ENCODE results near the gene PMP22. TPM values are rescaled to one million over a fixed set of nuclear protein-coding genes. Genes with fewer than 3 reads are reported as not detected.
"Not testable (repeated sequence)": the region's sequence is repeated elsewhere in the genome, so short reads cannot be mapped to it uniquely, and the experiment has no call there.

The PMP22 gene
- total RNA-seq, 1 donor, result 2.4 TPM

DNA sequence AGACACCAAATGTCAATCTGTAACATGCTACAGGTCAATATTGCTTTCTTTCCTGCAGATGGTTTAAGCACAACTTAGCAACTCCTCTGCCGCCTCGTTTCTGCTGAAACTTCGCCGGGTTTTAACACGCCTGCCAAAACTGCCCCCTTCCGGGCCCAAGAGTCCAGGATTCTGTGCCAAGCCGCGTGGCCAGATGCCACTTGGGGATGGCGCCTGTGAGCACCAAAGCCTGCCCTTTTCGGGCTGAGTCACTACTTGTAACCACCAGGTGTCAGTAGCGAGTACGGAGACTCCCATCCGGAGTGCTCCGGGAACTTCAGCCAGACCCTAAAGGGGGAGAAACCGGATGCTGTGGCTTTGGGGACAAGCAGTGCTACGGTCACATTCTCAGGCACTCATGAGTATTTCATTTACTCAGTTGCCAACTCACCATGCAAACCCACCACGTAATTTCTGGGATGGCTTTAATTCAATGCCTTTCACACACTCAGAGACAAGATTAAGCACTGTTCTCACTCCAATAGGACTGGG lies 7.8 kb downstream of the PMP22 start:
- peak; percentile 22 to 74 (median 67) for DNase-seq (ENCODE audit: low read depth in 2 of 3, low spot score in 2 of 3)

DNA sequence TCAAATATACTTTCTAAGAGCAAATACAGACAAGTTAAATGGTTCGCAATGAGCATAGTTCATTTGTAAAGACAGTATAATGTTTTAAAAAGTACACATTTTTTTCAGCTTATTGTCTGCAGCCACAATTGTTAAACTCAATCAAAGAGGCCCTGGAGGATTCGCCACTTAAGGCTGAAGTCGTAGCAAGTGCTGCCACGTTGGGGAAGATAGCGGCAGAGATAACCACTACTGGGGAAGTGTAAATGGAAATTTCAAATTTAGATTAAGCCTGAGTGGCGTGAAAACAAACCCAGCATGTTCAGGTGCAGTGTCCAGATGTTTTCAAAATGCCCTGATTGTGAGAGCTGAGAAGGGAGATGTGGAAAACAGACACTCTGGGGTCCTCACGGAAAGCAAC lies 8.4 kb downstream of the PMP22 start:
- no peak for DNase-seq (ENCODE audit: low read depth in 2 of 3, low spot score in 2 of 3)

DNA sequence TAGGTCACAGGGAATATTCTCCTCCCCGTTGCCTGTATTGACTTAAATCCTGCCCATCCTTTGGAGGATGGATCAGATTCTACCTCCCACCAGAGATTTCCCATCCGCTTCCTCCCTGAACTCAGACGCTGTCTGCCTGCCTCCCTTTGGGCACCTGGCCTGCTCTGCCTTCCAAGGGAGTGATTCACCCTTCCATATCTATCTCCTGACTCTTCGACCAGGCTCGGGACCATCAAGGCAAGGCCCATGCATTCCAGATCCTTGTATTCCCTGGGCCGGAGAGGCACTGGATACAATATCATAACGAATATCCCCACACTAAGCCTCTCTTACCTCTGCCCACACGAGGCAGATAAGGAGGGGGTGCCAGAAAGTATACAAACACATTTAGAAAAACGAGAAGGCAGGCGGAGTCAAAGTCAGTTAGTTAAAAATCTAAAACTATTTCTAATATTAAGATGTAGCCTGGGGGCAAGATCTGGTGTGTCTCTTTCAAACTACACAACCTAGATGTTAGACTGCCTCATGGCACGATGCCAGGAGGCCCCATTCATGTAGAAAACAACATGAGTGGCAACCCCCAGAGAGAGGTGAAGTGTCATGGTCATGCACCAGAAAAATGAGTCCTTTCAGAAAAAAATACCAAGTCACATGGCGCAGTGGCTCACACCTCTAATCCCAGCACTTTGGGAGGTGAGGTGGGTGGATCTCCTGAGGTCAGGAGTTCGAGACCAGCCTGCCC lies 9.2 kb downstream of the PMP22 start:
- DNase-seq (ENCODE audit: low read depth in 2 of 3, low spot score in 2 of 3), result no peak

DNA sequence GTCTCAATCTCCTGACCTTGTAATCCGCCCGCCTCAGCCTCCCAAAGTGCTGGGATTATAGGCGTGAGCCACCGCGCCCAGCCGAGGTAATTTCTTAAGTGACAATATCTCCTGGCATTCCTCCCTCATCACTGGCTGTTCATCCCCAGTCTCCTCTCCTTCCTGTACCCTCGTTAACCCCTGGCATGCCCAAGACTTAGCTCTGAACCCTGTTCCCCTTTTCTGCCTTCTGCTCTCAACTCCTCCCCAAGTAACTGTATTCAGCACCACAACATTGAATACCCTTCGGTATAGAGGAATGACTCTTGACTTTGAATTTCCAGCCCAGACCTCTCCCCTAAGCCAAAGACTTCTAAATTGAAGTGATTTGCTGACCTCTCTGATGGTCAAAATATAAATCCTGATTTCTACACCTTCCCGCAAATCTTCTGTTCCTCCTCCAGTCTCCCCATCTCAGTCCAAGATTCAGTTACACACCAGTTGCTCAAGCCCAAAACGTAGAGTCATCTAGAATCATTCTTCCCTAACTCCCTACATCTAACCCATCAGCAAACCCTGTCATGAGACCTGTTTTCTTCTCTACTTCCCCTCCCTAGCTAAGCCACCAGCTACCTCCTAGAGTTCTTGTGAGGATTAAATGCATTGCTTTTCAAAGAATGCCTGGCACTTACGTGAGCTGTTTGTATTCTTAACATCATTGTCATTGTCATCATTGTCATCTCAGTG lies 14.8 kb downstream of the PMP22 start:
- no peak for DNase-seq (ENCODE audit: low read depth in 2 of 3, low spot score in 2 of 3)

DNA sequence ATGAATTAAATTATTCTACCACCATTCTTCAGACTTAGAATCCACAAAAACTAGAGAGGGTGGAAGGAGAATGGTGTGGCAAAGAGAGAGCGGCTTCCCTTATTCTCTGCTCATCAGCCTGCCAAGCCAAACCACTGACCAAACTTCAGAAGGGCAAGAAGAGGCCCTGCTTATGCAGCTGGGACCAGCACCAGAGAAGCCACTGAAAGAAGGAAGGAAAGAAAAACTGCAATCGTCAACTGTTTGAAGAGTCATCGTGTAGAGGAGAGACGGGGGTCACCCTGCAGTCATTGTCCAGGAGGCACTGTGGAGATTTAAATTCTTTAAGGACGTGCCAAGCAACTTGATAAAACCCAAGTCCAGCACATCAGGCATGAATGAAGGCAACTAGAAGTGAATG lies 15.6 kb downstream of the PMP22 start:
- DNase-seq (ENCODE audit: low read depth in 2 of 3, low spot score in 2 of 3), result no peak

DNA sequence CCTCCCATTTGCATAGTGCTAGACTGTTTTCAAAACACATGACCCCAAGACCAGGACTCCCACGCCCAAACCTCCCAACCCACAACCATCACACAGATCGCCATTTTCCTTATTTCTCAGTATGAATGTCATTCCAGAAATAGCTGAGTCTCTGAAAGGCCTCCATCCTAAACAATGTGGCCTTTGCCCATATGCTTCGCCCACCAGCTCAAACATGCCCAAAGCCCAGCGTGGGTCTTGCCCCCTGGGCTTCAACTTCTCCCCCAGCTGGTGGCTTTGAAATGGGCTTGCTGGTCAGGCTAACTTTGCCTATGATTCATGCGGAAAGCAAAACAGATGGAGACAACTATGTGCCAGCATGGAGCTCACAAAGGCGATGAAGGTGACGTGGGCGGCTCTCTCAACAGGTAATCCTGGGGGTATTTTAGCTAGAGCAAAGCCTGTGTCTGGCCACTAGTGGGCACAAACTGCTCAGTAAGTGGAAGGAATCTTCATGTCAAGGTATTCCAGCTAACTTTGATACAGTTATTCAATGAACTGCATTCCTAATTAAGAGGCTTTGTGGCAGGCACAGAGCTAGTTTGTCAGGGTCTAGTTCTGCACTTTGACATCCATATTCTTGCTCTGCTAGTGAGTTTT lies 17.1 kb downstream of the PMP22 start:
- DNase-seq (ENCODE audit: low read depth in 2 of 3, low spot score in 2 of 3), result no peak

DNA sequence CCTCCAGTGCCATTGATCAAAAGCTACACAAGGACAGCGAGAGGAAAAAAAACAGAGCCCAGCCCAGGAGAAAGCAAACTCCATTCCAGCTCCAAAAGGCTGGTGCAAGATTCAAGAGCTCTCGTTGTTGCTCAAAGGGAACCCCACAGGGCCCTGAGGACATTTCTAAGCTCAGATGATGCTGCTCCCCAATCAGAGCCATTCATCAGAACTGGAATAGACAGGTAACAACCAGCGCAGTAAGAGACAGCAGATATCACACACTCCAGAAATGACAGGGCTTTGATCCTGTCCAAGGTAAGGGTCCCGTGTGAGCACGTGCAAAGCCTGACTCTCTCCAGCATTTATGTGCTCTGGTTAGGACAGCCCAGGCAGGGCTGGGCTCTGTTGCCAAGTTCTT lies 20.1 kb downstream of the PMP22 start:
- no peak for DNase-seq (ENCODE audit: low read depth in 2 of 3, low spot score in 2 of 3)

DNA sequence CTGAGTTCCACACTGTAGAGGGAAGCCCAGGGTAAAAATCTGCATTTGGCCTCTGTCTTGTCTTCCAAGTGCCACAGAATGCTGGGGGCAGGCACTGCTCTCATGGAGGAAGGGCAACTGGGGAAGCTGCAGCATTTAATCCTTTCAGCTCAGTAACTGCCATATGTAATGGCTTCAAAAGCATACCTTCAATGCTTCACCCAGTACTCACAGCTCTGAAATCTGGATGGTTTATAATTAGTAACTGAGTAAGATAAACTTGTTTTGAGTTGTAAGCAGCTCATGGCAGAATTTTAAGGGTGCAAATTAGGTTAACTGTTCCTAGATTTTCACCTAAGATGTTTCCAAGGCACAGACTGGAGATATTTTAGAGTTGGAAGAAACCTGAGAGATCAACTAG lies 24.5 kb downstream of the PMP22 start:
- DNase-seq (ENCODE audit: low read depth in 2 of 3, low spot score in 2 of 3), result no peak

DNA sequence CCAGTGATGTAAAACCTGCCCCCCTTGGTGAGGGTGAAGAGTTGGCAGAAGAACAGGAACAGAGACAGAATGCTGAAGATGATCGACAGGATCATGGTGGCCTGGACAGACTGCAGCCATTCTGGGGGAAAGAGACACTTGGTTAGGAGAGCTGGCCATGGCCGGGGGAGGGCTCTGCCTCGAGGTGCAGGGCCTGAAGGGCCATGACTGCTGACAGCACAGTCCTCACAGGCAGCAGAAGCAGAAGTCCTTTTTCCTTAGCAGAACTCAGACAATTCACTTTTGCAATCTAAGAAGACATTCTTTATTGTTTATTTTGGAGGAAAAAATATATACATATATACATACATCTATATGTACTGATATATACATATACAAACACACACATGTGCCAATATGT lies 25.6 kb downstream of the PMP22 start:
- no peak for DNase-seq (ENCODE audit: low read depth in 2 of 3, low spot score in 2 of 3)

DNA sequence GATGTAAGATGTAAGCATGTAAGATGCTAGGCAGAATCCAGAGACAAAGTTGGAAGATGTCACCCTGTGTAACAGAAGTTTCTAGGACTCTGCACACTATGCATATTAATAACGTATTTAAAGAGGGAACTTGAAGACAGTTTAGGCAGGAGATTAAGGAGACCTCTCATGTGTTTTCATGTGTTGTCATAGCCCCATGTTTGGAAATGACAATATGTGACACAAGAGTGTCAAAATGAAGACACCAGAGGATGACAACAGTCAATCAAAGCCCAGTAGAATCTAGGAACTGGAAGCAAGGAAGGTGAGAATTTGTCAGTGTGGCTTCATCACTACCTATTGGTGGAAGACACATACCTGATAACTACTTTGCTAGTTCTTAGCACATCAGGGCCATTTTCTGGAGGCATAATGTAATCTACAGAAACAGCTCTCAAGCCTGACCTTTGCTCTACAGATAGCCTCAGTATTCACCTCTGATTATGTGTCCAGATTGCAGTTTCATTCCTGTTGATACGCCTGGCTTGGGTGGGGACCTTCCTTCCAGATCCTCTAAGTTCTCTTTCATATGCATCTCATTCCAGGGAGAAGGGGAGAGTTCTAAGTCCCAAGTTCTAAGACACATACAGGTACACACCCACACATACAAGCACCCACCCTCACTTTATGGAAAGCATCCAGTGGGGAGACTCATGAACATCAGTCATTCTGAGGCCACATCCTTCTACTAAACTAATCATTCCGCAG lies 26.3 kb downstream of the PMP22 start:
- DNase-seq (ENCODE audit: low read depth in 2 of 3, low spot score in 2 of 3), result no peak

DNA sequence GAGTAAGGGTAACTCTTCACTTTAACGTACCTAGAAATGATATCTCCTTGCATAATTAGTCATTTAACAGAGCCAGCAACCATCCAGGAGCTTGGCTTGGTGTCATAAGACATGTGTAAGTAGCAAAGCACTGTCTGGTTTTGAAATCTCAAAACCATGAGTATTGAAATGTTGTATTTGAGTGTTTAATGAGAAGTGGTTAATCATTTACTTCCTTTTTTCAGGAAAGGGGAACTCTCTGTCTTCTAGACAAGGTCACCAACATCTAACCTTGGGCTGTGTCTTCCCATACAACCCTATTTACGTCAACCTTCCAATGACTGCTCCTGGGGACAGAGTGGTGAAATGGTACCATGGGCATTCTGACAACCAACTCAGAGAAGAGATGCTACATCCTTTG lies 27.1 kb downstream of the PMP22 start:
- DNase-seq (ENCODE audit: low read depth in 2 of 3, low spot score in 2 of 3), result no peak

DNA sequence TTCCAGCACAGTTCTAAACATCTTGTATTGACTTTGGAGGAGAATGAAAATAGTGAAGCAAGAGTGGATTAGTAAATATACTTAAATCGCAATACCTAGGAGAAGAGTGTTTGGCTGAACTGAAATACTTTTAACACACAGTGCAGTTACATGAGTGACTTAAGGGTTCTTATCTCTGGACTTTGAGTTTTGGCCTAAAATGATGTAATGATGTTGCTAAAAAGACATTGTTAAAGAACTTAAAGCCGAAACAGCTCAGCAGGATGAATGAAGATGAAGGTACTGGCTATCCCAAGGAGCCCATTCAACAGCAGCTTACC lies 28.1 kb downstream of the PMP22 start:
- DNase-seq (ENCODE audit: low read depth in 2 of 3, low spot score in 2 of 3), result no peak

DNA sequence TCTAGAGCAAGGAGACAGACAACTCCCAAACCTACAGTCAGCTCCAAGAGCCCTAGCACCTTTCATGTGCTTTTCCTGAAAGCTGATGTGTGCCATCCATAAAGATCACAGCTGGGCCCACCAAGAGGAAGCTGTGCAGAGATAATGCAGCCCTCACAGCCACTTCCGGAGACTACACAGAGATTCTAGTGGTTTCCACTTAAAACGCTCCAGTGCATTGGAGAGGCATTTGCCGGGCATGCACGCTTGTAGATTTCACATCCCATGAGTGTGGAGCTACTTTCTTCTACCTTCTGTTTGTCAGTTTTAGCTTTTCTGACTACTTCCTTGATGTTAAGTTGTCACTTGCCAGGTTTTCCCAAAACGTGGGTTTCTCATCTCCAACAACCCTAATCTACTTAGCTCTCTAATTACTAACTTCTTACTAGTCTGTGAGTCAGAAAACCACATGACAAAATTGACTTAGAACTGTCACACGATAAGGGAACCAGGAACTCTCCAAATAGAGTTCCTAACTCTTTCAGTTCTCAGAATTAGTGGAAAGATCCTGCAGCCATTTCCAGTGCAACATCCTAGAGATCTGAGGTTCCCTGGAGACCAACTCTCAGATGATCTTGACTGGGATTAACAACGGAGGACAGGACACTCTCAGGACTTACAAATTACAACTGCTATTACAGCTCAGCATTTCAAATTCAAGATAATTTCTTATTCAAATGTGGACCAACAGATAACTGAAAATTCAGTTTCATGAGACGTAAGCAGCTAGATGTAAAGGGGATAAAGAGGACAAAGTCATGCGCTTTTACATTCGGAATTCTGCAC lies 28.6 kb downstream of the PMP22 start:
- peak in 2 of 3 donors; percentile 35 to 50 for DNase-seq (ENCODE audit: low read depth in 2 of 3, low spot score in 2 of 3)

DNA sequence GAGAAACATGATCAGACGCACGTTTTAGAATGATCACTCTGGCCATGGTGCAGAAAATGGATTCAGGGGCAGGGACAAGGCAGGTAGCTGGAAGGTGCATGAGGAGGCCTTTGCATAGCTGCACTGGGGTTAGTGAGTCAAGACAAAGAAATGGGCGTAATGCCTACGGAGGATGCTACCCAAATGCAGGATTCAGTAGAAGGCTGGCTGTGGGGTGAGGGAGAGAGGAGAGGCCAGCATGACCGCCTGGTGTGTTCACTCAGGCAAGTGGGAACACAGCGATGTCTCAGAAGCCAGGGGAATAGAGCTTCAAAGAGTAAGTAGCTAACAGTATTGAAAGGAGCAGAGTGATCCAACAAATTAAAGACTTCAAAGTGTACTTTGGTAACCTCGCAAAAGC lies 31.2 kb downstream of the PMP22 start:
- no peak for DNase-seq (ENCODE audit: low read depth in 2 of 3, low spot score in 2 of 3)

DNA sequence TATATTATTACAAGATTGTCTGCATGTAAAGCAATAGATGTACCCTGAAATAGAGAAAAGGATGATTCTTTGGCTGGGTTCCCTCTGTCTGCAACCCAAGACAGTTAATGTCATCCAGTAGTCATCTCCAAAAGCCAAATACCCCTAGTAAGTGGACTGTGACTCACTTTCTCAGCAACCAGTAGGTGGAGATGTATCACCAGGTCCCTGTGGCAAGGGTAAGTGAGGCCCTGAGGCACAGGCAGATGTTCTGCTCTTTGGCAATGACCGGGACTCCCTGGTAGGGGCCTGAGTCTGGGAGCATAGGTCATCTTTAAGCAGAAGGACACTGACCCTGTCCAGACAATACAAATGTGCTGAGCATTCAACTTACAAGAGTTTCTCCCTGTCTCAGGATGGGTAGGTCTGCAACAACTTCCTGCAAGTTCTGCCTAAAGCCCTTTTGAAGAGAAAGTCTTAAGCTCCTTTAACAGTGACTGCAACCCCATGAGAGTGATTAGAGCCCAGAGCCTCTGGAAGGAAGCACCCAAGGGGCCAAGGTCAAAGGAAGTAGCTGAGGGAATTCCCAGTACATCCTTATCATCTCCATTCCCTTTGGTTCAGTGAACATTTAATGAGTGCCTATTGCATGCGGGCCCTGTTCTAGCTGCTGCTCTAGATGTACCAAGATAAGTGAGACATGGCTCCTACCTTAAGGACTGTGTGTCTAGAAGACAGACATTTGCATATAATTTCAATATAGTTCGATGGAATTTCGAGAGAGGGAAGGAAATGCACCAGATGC lies 31.9 kb downstream of the PMP22 start:
- DNase-seq (ENCODE audit: low read depth in 2 of 3, low spot score in 2 of 3), result peak in 1 of 3 donors; percentile 26

DNA sequence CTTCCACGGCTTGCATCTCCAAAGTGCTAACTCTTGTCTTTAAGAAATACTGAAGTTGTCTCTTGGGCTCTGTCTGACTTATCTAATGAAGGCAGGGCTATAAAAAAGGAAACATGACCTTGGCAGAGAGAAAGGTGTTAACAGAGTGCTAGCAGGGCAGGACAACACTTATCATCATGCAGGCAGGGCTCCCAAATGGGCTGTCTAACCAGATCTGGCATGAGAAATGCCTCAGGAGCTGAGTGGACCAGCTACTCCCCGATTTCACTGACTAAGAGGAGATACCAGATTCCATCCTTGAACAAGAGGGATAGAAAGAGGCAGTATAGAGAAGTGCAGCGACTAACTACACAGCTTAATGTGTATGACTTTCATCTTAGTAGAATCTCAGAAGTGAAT lies 32.6 kb downstream of the PMP22 start:
- DNase-seq (ENCODE audit: low read depth in 2 of 3, low spot score in 2 of 3), result no peak

DNA sequence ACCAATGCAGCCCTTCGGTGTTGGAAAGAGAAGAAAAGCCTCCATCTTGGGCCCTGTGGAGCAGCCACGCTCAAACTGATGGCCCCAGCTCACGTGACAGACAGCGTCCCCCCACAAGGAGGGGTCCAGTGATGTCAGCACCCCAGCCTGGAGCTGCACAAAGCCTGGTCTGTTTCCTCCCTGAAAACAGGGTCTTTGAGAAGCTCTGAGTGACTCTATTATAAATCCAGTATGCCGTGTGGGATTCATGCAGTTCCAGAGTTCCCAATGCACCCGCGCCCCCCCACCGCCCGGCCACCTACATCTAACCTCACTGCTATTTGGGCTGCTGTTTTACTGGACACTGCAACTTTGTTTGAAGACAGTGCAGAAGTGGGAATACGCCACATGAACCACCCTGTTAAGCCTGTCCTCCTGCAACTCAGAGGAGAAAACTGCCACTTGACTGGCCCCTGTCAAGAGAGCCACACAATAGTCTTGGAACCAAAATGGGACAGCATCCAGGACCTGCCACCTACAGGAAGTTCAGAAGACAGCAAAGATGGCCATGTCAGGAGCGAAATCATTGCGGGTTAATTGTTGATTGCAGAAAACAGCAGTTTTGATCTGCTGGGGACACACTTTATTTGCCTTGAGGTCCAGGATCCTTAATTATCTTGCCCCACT lies 33.1 kb downstream of the PMP22 start:
- no peak for DNase-seq (ENCODE audit: low read depth in 2 of 3, low spot score in 2 of 3)

DNA sequence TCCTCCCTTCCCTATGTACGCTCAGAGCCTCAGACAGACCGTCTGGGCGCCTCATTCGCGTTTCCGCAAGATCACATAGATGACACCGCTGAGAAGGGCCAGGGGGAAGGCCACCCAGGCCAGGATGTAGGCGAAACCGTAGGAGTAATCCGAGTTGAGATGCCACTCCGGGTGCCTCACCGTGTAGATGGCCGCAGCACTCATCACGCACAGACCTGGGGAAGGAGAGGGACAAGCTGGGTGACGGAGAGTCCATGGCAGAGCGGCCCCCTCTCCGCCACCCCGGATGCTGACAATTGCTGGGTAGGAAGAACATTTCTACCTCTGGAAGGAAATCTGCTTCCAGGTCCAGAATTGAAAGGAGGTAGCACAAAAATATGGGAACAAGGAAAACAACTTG lies 34.3 kb downstream of the PMP22 start:
- no peak for DNase-seq (ENCODE audit: low read depth in 2 of 3, low spot score in 2 of 3)

DNA sequence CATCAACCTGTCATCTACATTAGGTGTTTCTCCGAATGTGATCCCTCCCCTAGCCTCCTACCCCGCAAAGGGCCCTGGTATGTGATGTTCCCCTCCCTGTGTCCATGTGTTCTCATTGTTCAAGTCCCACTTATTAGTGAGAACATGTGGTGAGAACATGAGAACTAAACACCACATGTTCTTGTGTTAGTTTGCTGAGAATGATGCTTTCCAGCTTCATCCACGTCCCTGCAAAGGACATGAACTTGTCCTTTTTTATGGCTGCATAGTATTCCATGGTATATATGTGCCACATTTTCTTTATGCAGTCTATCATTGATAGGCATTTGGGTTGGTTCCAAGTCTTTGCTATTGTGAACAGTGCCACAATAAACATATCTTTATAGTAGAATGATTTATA lies 43.3 kb downstream of the PMP22 start:
- DNase-seq (ENCODE audit: low read depth in 2 of 3, low spot score in 2 of 3), result not testable (repeated sequence)
